ENCODE results near the gene DCAF10. TPM values are rescaled to one million over a fixed set of nuclear protein-coding genes. Genes with fewer than 3 reads are reported as not detected.

Gene DCAF10, protein sequence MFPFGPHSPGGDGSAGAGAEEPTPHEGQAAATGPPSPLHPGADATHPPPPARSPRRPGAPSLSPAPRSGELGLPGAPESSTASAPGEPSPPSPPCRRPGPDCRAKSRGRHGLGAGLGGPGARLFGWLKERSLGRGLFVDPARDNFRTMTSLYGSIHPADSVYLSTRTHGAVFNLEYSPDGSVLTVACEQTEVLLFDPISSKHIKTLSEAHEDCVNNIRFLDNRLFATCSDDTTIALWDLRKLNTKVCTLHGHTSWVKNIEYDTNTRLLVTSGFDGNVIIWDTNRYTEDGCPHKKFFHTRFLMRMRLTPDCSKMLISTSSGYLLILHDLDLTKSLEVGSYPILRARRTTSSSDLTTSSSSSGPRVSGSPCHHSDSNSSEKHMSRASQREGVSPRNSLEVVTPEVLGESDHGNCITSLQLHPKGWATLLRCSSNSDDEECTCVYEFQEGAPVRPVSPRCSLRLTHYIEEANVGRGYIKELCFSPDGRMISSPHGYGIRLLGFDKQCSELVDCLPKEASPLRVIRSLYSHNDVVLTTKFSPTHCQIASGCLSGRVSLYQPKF
- 14.8 and 15.0 TPM in 2 replicates for total RNA-seq

DNA sequence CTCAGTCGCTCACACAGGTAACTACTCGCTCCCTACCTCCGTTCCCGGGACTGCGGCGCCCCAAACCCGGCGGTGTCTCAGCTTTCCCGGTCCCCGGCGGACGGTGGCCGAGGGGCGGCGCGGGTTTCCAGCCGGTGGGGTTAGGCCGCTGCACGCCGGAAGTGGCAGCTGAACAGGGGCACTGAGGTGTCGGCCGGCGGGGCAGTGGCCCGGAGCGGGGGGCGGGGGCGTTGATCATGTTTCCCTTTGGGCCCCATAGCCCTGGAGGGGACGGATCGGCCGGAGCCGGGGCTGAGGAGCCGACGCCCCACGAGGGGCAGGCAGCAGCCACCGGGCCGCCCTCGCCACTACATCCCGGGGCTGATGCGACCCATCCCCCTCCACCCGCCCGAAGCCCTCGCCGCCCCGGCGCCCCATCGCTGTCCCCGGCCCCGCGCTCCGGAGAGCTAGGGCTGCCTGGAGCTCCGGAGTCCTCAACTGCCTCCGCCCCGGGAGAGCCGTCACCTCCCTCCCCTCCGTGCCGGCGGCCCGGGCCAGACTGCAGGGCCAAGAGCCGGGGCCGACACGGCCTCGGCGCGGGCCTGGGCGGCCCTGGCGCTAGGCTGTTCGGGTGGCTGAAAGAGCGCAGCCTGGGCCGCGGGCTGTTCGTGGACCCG lies at the start of gene DCAF10:
Gene DCAF10 (plus strand): TSS at position 167 of the 656 bp plus-strand sequence. CDS start 70 bp downstream, at position 237.

DNA sequence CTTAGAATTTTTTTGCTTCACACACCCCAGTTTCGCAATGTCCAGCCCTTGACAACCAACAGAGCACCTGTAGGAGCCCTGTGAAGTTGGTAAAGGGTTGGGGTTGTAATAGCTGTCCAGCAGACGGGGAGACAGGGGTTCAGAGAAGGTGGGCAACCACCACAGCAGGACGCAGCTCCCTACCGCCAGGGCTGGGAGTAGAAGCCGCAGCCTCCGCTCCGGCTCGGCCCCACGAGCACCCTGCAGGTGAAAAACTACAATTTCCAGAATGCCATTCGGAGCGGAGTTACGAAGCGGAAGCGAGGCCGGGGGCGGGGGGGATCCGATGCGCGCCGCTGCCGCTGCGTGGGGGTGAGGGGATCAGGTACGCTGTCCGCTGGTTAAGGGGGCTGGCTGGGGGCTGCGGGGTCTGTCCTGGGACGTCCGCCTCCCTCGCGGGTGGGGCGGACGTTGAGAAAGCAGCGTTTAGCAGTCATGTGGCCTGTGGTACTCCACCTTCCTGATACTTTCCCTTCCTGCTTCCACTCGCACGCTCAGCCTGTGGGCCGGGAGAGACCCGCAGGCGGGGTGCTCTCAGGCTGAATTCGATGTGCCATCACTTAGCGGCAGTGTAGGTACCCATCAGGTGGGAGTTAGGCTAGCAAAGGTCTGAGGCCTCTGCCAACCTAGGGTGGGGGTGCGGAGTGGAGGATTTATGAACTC lies 47.0 kb upstream of the DCAF10 start, which contains the start of gene TRMT10B:
Gene TRMT10B (plus strand): TSS at position 317 of the 702 bp plus-strand sequence. CDS start 8,127 bp downstream, outside the sequence.

DNA sequence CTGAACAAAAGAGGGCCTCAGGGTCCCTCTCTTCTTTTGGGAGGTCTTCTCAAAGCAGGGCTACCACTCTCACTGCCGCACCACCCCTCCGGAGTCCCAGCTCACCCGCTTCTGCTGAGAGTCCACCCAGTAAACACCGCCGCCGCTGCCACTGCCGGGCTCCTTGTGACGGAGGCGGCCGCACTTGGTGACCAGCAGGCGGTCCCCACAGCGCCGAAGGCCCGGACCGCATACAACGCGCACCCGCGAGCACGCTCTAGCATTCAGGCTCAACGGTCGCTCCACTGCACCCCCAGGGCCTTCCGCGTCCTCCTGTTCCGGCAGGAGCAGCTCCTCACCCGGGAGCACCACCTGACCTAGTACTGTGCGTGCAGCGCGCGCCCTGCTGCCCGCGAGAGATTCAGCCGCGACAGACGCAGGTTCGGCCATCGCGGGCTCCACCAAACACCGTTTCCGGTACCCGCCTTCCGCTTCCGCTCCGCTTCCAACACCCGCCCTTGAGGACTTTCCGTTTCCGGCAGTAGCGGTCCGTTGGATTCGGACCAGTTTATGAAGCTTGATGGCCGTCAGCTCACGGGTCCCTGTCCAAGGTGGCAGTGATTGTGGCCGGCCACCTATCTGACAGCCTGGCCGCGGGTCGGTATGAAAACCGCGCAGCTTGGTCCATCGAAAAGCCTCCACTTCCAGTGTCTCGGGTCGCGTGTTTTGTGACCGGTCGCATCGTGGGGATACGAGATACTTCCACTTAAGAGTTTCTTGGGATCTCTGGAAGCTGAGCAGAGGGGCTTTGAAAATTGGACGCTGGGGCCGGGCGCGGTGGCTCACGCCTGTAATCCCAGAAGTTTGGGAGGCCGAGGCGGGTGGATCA lies 15.7 kb upstream of the DCAF10 start, which contains the start of gene EXOSC3:
Gene EXOSC3 (minus strand): TSS at position 449 of the 868 bp plus-strand sequence. CDS start 20 bp downstream, at position 429.

DNA sequence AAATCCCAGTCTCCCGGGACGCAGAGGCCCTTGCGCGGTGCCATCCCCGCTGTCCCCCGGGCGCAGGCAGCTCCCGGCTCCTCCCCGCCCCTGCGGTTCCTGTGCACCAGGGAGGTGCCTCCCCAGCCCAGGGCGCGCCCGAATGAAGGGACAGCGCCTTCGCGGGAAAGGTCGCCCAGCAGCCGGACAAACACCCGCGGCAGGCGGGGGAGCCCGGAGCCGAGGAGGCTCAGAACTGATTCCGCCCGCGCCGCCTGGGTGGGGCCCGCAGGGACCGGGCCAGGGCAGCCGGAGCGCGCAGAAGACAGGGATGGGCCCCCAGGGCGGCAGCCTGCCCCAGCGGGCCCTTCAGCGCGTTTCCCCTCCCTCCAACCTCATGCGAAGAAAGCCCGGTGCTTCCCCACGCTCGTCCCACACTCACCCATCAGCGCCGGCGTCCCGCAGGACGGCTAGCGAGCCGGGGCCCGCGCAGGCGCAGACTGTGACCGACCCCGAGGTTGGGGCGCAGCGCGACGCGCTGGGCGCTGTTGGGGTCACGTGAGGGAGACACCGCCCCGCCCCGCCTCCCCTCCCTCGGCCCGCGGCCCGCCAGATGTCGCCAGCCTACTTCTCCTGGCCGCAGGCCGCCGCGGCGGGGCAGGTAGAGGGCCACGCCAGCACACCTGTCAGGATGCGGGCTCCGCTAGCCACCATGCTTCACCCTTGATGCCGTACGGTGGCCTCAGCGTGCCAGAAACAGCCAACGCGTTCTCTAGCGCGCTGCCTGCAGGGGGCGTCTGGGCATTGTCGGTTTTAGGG lies 103.2 kb downstream of the DCAF10 start, which contains the start of gene SLC25A51:
Gene SLC25A51 (minus strand): TSS at position 481 of the 798 bp plus-strand sequence. CDS start 15,577 bp downstream, outside the sequence.

Other genes starting within 250 kb of the DCAF10 start
- 1.6 and 1.9 TPM in 2 replicates for gene FBXO10, start 224.4 kb upstream of the DCAF10 start, total RNA-seq
- gene TOMM5, start 208.2 kb upstream of the DCAF10 start, total RNA-seq, result 131 and 194 TPM in 2 replicates
- under 0.01 TPM in 1 of 2 replicates, not detected in the other for gene FRMPD1, start 149.8 kb upstream of the DCAF10 start, total RNA-seq
- 2.0 and 4.9 TPM in 2 replicates for gene TRMT10B, start 47.0 kb upstream of the DCAF10 start, total RNA-seq
- 41.3 and 58.1 TPM in 2 replicates for gene EXOSC3, start 15.7 kb upstream of the DCAF10 start, total RNA-seq
- 30.5 and 32.0 TPM in 2 replicates for gene SLC25A51, start 103.3 kb downstream of the DCAF10 start, total RNA-seq